Measurements from ENCODE around the gene SF3B3.

GRCh38 chr16:70553645-70554044 lies 30.0 kb downstream of the SF3B3 start:
- TF ChIP-seq GATA2 (IDR thresholded peaks at IDR 0.05; ENCODE audit: low read depth, low read length) (no peak), GATA3 (IDR thresholded peaks at IDR 0.05; ENCODE audit: low read depth, low read length) (no peak)

Measured in SH-SY5Y (cell line).